Measurements from ENCODE around the gene ZNF416.
A peak's percentile ranks its signal among the peaks of the same experiment; 100 is the strongest.

DNA sequence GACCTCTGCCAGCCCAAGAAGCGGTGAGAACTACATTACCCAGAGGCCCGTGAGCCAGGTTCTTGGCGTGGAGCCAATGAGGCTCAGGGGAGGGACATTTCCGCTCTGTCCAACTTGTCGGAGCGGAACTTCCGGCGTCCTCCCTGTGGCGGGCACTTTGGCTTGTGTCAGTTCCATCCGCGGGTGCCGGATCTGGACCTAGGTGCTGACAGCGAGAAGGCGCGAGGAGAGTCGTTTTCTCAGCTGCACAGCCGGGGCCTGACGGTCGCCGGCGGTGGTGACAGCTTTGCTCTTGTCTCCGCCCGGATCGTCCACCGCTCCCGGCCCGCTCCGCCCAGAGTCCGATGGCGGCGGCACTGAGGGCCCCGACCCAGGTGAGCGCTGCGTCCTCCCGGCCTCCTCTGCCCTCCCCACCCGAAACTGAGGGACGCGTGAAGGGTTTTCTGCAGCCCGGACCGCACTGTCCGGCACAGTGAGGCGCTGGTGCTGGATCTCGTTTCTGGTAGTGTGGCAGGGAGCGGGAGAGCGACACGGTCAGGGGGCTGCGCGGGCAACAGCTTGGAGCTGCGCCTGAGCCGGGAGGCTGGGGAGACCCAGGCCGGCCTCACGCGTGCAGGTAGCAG, 21.2 kb upstream of the ZNF416 start, which contains the start of gene ZNF530:
- TF ChIP-seq, protein P1, sequence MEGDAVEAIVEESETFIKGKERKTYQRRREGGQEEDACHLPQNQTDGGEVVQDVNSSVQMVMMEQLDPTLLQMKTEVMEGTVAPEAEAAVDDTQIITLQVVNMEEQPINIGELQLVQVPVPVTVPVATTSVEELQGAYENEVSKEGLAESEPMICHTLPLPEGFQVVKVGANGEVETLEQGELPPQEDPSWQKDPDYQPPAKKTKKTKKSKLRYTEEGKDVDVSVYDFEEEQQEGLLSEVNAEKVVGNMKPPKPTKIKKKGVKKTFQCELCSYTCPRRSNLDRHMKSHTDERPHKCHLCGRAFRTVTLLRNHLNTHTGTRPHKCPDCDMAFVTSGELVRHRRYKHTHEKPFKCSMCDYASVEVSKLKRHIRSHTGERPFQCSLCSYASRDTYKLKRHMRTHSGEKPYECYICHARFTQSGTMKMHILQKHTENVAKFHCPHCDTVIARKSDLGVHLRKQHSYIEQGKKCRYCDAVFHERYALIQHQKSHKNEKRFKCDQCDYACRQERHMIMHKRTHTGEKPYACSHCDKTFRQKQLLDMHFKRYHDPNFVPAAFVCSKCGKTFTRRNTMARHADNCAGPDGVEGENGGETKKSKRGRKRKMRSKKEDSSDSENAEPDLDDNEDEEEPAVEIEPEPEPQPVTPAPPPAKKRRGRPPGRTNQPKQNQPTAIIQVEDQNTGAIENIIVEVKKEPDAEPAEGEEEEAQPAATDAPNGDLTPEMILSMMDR (IDR thresholded peaks at IDR 0.05; ENCODE audit: low read depth, low read length), result no peak
- TF ChIP-seq POLR2A (IDR thresholded peaks at IDR 0.05; ENCODE audit: extremely low read depth, insufficient read length), result peak; percentile 34

All from NB4 (cell line).